NCI-H2081 (cell line): Measurements from ENCODE around the gene TMEM254.
"Not testable (repeated sequence)": the region's sequence is repeated elsewhere in the genome, so short reads cannot be mapped to it uniquely, and the experiment has no call there.

Source experiments
- DNase-seq, 2 experiments: peaks; one replicate each; lab custom pipeline; 2025; lab: John Stamatoyannopoulos, UW

Gene TMEM254

DNA sequence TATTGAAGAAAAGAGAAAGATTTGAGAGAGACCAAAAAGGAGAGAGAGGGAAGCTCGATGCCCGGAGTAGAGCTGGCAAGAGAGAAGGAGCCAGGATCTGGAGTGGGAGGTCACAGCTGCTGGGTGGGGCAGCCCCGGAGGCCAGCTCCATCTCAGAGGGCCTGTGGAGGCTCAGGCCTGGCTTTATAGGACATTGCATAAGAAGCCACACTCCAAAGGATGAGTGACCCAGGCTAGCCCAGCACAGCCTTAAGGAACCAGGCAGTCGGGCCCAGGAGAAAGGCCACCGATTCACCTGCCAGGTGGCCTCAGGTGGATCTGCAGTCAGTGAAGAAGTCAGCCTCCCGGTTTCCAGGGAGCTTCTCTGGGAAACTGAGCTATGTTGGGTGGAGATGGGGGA is 54.7 kb downstream of the TMEM254 start:
- DNase-seq = no peak

- not testable (repeated sequence) for DNase-seq
Observed at GRCh38 chr10:80133687-80134086, 55.2 kb downstream of the TMEM254 start.

GRCh38 chr10:80136134-80136571 is 57.7 kb downstream of the TMEM254 start:
- no peak for DNase-seq

DNA sequence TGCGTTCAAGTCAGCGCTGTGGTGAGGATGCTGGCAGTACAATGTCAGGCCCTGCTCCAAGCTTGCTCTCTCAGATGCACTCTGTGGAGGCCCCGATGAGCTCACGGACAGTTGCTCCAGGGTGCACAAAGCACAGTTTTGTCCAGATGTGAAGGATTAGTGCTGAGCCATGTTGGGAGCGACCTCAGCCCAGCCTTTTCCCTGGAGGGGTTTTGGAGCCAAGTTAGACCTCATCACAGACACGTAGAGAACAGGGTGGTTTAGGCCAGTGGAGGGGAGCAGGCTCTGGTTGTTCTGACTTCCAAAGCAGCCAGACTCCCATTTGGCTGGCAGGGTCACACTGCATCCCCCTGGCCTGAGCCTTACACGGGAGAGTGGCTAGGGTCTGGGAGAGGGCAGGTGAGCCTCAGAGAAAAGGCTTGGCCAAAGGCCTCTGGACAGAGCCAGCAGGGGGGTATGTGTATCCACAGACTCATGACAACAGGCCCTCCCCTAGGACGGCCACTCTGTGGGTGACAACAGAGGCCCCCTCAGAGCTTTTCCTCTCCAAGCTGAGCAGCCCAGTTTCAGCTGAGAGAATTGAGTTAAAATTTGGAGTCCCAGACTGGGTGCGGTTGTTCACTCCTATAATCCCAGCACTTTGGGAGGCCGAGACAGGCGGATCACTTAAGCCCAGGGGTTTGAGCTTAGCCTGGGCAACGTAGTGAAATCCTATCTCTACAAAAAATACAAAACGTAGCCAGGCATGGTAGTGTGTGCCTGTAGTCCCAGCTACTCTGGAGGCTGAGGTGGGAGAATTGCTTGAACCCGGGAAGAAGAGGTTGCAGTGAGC is 58.8 kb downstream of the TMEM254 start:
- no peak for DNase-seq

DNA sequence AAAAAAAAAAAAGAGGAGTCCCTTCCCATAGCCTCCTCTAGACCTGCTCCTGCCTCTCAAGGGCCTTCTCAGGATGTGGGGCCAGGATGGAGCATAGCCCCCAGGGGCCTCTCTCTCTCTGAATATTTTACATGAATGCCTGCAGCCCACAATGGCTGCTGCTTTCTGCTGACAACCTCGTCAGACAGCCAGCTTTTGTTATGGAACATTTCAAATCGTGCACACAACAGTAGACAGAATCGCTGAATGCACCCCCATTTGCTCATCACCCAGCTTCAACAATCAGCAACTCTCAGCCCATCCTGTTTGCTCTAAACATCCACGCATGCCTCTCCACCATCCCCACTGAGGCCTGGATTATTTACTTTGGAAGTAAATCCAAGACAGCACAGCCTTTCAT is 59.5 kb downstream of the TMEM254 start:
- DNase-seq = no peak

DNA sequence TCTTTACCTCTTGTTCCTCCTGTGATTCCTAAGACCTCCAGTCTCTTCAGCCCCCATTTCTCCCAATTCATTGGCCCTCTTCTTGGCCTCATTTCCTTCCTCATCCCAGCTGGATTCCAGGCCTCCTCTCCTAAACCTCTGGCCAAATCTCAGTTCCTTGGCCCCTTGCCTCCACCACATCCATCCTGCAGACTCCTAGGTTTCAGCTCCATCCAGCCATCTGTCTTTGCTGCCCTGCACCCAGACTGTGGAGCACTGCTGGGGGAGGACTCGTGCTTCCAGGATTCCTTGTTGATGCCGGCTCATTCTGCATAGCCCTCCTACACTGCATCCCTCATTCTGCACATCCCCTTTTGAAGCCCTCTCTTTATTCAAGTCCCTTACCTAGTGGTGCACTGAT is 60.8 kb downstream of the TMEM254 start:
- DNase-seq = no peak

GRCh38 chr10:80140251-80140650 is 61.8 kb downstream of the TMEM254 start:
- DNase-seq = no peak

- no peak for DNase-seq
Observed at GRCh38 chr10:80141696-80142460, 63.4 kb downstream of the TMEM254 start.
